Measurements from ENCODE around the gene NR1D1. TPM values are rescaled to one million over a fixed set of nuclear protein-coding genes. Genes with fewer than 3 reads are reported as not detected.

The NR1D1 gene
- total and polyA plus RNA-seq, 2 of the 13 experiments (the other 11 are each of a cell fraction or from before 2014, with no cell fraction given) = 2.1 to 2.7 TPM

DNA sequence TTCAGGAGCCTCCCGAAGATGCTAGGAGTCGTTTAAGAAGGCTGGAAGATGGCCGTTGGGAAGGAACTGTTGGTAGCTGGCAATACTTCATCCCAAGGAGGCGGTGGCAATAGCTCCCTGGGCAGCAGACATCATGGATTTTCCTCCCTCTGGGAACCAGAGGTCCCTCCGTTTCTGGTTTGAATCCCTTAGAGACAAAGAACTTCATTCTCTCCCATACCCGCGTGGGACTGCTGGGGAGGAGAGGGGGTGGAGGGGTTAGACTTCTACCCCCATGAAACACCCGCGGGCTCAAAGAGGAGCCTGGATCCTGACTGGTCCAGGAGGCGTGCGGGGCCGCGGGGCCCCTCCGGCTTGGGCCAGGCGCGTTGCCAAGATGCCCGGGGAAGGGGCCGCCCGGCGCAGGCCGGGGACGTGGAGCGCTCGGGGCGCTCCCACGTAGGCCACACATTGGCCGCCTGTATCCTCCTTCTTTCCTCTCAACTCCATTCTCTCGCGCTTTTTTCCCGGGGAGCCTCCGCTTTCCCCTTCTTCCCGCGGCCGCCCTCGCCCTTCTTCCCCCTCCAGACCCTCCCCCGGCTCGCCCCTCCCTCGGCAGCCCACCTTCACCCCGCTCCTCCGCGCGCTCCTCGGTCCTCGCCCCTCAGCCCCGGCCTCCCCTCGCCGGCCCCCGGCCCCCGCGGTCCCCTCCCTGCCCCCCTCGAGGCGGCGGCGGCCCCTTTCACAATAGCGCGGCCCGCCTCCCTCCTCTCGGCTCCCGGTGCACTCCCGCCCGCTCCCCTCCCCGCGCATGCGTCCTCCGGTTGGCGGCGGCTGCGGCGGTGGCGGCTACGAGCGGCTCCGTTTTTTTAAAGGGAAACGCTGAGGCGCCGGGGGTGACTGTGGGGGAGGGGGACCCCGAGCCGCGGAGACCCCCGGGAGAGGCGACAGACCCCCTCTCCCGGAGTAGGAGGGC is 21.1 kb upstream of the NR1D1 start, which contains the start of gene MSL1 (continued):
- TF ChIP-seq HMGXB4 (CRISPR knock-in tag; IDR thresholded peaks at IDR 0.05; ENCODE audit: borderline replicate concordance in 1 of 2, low read depth in 1 of 2) = peak; percentile 43 to 58; a peak in 2 of 4 replicates
- no peak for TF ChIP-seq RARG (CRISPR knock-in tag; IDR thresholded peaks at IDR 0.05; ENCODE audit: low read depth)
- TF ChIP-seq, protein P1, sequence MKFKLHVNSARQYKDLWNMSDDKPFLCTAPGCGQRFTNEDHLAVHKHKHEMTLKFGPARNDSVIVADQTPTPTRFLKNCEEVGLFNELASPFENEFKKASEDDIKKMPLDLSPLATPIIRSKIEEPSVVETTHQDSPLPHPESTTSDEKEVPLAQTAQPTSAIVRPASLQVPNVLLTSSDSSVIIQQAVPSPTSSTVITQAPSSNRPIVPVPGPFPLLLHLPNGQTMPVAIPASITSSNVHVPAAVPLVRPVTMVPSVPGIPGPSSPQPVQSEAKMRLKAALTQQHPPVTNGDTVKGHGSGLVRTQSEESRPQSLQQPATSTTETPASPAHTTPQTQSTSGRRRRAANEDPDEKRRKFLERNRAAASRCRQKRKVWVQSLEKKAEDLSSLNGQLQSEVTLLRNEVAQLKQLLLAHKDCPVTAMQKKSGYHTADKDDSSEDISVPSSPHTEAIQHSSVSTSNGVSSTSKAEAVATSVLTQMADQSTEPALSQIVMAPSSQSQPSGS (CRISPR knock-in tag; IDR thresholded peaks at IDR 0.05) = no peak
- TF ChIP-seq ISL2 (CRISPR knock-in tag; IDR thresholded peaks at IDR 0.05) = no peak
- no peak for TF ChIP-seq KDM5B (CRISPR knock-in tag; IDR thresholded peaks at IDR 0.05; ENCODE audit: borderline replicate concordance)
- TF ChIP-seq, protein P2, sequence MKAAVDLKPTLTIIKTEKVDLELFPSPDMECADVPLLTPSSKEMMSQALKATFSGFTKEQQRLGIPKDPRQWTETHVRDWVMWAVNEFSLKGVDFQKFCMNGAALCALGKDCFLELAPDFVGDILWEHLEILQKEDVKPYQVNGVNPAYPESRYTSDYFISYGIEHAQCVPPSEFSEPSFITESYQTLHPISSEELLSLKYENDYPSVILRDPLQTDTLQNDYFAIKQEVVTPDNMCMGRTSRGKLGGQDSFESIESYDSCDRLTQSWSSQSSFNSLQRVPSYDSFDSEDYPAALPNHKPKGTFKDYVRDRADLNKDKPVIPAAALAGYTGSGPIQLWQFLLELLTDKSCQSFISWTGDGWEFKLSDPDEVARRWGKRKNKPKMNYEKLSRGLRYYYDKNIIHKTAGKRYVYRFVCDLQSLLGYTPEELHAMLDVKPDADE (CRISPR knock-in tag; IDR thresholded peaks at IDR 0.05) = no peak
- no peak for TF ChIP-seq HDAC2 (CRISPR knock-in tag; IDR thresholded peaks at IDR 0.05)
- no peak for TF ChIP-seq ZBTB7A (CRISPR knock-in tag; IDR thresholded peaks at IDR 0.05)
- TF ChIP-seq ARID5B (CRISPR knock-in tag; IDR thresholded peaks at IDR 0.05) = no peak
- TF ChIP-seq FOXK2 (IDR thresholded peaks at IDR 0.05) = no peak
- TF ChIP-seq ZNF563 (CRISPR knock-in tag; IDR thresholded peaks at IDR 0.05) = no peak; the same call in 1 of the 2 replicates
- no peak for TF ChIP-seq MLXIP (CRISPR knock-in tag; IDR thresholded peaks at IDR 0.05; ENCODE audit: borderline replicate concordance)
- no peak for TF ChIP-seq ZNF678 (CRISPR knock-in tag; IDR thresholded peaks at IDR 0.05)
- TF ChIP-seq ZFP91 (CRISPR knock-in tag; IDR thresholded peaks at IDR 0.05; ENCODE audit: borderline replicate concordance) = peak; percentile 98
